Large intestine (tissue), 3 donors: Measurements from ENCODE around the gene PRPSAP1. TPM values are rescaled to one million over a fixed set of nuclear protein-coding genes. Genes with fewer than 3 reads are reported as not detected.
A peak's percentile ranks its signal among the peaks of the same experiment; 100 is the strongest.
"Not testable (repeated sequence)": the region's sequence is repeated elsewhere in the genome, so short reads cannot be mapped to it uniquely, and the experiment has no call there.

ENCODE experiments used
- DNase-seq, 2 donors: peaks; one replicate each; pipeline versions ENCODE4 v3.0.0 to v3.0.0-alpha.2; 2013
- H3K27ac ChIP-seq: one replicate; pipeline ENCODE4 v1.5.1; 2013; ENCODE audit warnings: low read length
- H3K27me3 ChIP-seq: 2 replicates; pipeline ENCODE4 v1.6.1; 2013; ENCODE audit warnings: low read length; ENCODE audit not compliant: control insufficient read depth, insufficient read depth
- H3K36me3 ChIP-seq: 2 replicates; pipeline ENCODE4 v1.6.1; 2013; ENCODE audit warnings: low read length; ENCODE audit not compliant: control insufficient read depth, insufficient read depth
- H3K4me1 ChIP-seq: one replicate; pipeline ENCODE4 v1.6.1; 2013; ENCODE audit warnings: low read length; ENCODE audit not compliant: control insufficient read depth, insufficient read depth
- H3K4me3 ChIP-seq: one replicate; pipeline ENCODE4 v1.5.1; 2013; ENCODE audit warnings: low read length
- H3K9me3 ChIP-seq: one replicate; pipeline ENCODE4 v1.6.1; 2013; ENCODE audit warnings: mild to moderate bottlenecking, low read depth, low read length, moderate library complexity; ENCODE audit not compliant: control insufficient read depth
- WGBS: methylation state at CpG from one replicate; pipeline ENCODE4 v1.1.5; 2013; ENCODE audit warnings: low lambda C conversion rate; ENCODE audit not compliant: insufficient coverage; 5-methylcytosine and 5-hydroxymethylcytosine counted together
- polyA plus RNA-seq: library from polyadenylated mRNA; unstranded; fragments of 120-200 nt; gene quantifications from one replicate; pipeline ENCODE4 v1.2.1, GENCODE V29; 2013

Gene PRPSAP1
- polyA plus RNA-seq, 1 donor: 54.8 TPM

DNA sequence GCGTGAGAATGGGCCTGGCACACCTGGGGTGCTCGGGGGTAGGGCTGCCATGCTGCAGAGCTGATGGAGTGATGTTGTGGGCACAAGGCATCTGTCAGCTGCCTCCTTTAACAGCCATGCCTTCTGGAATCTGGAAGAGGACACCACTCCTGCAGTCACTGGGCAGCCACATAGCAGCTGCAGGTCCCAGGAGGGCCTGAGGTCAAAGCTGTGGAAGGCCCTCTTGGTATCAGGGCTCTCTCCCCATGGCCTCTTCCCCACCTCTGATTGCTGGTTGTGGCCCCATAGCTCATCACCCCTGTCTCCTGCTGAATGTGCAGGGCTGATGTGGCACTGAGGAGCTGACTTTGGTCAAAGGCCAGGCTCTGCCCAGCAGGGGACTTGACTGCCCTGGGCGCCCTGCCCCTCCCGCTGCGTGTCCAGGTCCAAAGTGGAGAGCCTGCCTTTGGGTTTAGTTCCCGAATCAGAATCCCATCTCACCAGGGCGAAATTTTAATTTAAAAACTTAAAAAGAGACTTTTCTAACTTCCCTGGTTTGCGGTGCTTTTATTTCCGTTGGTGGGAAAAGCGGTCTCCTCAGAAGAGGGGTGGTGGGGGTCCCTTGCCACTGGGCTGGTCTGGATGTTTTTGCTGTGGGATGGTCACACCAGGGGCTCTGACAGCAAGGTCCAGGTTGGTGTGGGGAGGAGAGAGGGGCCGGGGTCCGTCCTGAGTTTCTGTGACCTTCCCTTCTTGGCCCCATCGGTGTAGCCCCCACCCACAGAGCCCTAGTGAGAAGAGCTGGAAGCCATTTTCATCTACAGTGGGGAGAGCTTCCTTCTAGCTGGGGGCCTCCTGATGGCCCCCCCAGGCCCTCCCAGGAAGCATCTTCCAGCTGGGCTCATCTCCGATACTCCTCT is 82.7 kb downstream of the PRPSAP1 start:
- peak overlapping the region; percentile 80 for H3K27ac ChIP-seq
- DNase-seq: peak; percentile 65 to 73
- H3K9me3 ChIP-seq: no peaks in the 10 kb centered on the region
- no peaks in the 10 kb centered on the region for H3K27me3 ChIP-seq
- H3K36me3 ChIP-seq: peaks cover 30% of the 10 kb centered on the region
- H3K4me1 ChIP-seq: peaks cover 59% of the 10 kb centered on the region
- WGBS: no CpG with 5 or more reads among the region's 14 CpGs
- H3K4me3 ChIP-seq: peak overlapping the region; percentile 55

DNA sequence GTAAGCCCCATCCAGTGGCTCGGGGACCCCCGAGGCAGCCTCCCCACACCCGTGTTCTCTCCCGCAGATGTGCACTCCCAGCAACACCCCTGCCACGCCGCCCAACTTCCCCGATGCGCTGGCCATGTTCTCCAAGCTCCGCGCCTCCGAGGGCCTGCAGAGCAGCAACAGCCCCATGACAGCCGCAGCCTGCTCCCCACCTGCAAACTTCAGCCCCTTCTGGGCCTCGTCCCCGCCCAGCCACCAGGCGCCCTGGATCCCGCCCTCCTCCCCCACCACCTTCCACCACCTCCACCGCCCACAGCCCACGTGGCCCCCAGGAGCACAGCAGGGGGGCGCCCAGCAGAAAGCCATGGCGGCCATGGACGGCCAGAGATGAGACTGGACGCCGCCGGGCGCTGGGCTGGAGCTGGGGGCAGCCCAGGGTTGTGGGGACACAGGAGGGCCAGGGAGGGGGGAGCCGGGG is 83.6 kb downstream of the PRPSAP1 start:
- peaks cover 59% of the 10 kb centered on the region for H3K4me1 ChIP-seq
- no peak for DNase-seq
- no peaks in the 10 kb centered on the region for H3K9me3 ChIP-seq
- WGBS: no CpG with 5 or more reads among the region's 26 CpGs
- no peak overlapping the region for H3K4me3 ChIP-seq
- no peaks in the 10 kb centered on the region for H3K27me3 ChIP-seq
- peak overlapping the region; percentile 10 for H3K27ac ChIP-seq
- H3K36me3 ChIP-seq: peaks cover 30% of the 10 kb centered on the region

DNA sequence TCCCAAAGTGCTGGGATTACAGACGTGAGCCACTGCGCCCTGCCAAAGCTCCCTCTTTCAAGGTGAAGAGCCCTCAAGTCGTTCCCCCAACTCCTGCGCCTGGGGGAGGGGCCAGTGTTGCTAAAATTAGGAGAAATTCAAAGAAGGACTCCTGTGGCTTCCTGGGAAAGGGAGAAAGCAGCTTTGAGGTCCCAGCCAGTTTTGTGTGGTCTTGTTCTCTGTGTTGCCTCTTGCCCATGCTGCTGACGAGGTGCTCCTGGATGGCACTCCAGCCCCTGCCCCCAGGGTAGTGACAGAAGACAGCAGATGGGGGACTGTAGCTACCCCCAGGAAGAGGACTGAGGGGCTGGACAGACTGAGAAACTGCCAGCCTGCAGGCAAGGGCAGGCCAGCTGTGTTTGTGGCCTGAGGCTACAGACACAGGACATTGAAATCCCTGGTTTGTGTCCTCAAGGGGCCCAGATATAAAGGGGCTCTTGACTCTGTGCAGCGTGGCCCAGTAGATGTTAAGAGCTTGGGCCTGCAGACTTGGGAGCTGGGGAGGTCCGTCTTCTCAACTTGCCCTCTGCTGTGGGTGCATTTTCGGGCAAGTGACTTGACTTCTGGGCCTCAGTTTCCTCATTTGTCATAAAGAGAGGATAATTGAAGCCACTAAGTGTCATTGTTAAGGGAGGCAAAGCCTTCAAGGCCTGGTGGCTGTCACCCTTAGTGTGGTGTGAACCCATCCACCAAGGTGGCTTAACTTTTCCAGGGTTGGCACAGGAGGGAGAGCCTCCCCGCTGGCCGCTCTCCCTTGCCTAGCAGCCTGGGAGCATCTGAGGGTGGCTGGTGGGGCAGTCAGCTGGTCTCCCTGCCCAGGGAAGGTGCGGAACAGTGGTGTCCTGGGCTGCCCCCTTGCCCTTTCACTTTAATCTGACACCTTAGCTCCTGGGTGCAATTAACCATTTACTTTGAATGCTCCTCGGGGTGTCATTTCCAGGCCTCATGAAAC is 84.4 kb downstream of the PRPSAP1 start:
- WGBS: 43% methylated on average over 1 of the region's 12 CpGs
- H3K9me3 ChIP-seq: no peaks in the 10 kb centered on the region
- H3K4me3 ChIP-seq: no peak overlapping the region
- H3K4me1 ChIP-seq: peaks cover 63% of the 10 kb centered on the region
- H3K36me3 ChIP-seq: peaks cover 30% of the 10 kb centered on the region
- peak overlapping the region; percentile 10 for H3K27ac ChIP-seq
- DNase-seq: peak in 1 of 2 donors; percentile 46
- H3K27me3 ChIP-seq: no peaks in the 10 kb centered on the region

DNA sequence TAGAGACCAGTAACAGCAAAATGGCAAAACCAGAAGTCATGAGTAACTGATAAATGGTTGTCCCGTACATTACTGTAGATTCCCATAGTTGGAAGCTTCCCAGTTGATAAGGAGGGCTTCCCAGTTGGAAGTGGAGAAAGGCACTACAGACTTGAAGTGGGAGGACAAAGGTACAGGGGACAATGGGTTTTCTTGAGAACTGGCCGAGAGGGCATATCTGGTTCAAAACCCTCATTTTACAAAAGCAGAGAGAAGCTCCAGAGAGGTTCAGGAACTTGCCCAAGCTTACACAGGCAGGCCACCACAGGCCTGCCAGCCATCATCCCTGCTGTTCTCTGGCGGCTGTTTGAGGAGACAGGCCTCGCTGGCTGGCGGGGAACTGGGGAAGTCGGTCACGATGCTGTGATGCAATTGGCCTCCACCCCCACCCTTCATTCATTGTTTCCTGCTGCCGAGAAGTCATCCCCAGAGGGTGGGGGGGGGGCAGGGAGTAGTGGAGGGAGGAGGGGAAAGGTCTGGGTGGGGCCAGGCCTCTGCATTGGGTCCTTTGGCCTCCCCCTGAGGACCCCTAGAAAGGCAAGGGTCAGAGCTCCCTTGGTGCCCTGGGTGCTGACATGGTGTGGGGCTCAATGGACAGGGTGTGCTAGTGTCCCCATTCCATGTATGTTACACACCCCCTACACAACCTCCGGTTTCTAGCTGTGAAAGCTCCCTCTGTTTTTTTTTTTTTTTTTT is 85.5 kb downstream of the PRPSAP1 start:
- peak; percentile 76 to 83 for DNase-seq
- H3K4me1 ChIP-seq: peaks cover 74% of the 10 kb centered on the region
- H3K9me3 ChIP-seq: no peaks in the 10 kb centered on the region
- no peaks in the 10 kb centered on the region for H3K27me3 ChIP-seq
- no CpG with 5 or more reads among the region's 9 CpGs for WGBS
- H3K4me3 ChIP-seq: peak overlapping the region; percentile 4
- H3K36me3 ChIP-seq: peaks cover 30% of the 10 kb centered on the region
- peak overlapping the region; percentile 78 for H3K27ac ChIP-seq

DNA sequence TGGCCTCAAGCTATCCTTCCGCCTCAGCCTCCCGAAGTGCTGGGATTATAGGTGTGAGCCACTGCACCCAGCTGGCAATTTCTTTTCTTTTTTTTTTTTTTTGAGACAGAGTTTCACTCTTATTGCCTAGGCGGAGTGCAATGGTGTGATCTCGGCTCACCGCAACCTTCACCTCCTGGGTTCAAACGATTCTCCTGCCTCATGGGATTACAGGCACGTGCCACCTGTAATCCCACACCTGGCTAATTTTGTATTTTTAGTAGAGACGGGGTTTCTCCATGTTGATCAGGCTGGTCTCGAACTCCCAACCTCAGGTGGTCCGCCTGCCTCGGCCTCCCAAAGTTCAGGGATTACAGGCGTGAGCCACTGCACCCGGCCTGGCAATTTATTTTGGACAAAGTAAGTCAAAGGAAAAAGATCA is 86.1 kb downstream of the PRPSAP1 start:
- H3K36me3 ChIP-seq: peaks cover 30% of the 10 kb centered on the region
- peaks cover 76% of the 10 kb centered on the region for H3K4me1 ChIP-seq
- H3K27ac ChIP-seq: peak overlapping the region; percentile 78
- H3K9me3 ChIP-seq, DNase-seq, H3K27me3 ChIP-seq, H3K4me3 ChIP-seq: not testable (repeated sequence)
- no CpG with 5 or more reads among the region's 13 CpGs for WGBS

DNA sequence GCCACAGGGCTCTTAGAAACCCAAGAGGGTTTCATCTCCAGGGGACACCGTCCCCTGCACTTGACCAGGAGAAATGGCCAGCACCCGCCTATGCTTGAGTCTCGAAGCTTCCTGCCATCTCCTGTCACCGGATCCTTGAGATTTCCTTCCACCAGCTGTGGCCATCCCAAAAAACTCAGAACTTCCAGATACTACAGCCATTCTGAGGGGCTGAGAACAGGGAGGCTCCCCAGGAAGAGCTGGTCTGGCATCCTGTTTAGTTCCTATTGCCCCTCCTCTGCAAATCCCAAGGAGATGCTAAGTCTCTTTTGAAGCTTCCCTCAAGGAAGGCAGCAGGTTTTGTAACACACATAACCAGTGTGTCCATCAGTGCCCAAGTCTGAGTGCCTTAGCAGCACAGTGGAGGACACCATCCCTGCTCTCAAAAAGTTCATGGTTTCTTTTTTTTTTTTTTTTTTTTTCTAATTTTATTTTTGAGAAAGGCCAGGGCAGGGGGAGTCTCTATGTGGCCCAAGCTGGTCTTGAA is 86.6 kb downstream of the PRPSAP1 start:
- Histone ChIP-seq H3K4me3 (peak overlapping the region; percentile 59), H3K27ac (peak overlapping the region; percentile 47), H3K27me3 (no peaks in the 10 kb centered on the region), H3K4me1 (peaks cover 76% of the 10 kb centered on the region), H3K9me3 (no peaks in the 10 kb centered on the region), H3K36me3 (peaks cover 30% of the 10 kb centered on the region)
- WGBS: no CpG with 5 or more reads among the region's 4 CpGs
- DNase-seq: no peak

DNA sequence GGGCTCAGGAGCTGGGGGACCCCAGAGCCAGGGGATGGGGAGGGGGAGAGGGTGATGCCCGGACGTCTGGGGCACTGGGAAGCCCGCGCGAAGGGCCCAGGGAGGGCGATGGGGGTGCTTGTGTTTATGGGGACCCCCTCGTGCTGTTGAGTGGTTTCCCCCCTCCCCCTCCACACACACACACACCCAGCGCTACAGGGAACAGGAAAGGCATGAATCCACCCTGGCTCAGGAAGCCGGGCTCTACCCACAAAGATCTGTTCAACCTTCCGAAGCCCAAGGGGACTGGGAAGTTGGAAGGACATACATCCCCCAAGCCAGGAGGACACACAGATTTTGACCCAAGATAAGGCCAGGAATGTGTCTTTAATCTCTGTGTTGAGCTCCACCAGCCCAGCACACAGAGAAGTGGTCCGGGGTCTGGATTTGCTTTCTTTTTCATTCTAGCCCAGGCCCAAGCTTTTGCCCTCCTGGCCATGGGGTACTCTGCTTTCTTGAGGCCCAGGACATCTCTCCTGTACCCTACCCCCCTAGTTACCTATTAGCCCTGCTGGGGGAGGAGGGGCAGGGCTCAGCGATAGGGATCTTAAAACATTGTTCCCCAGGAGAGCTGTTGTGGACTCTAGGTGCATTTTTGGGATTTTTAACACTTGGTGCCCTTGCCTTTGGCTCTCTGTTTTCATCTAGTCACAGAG is 87.3 kb downstream of the PRPSAP1 start:
- peak overlapping the region; percentile 47 for H3K27ac ChIP-seq
- WGBS: no CpG with 5 or more reads among the region's 12 CpGs
- no peaks in the 10 kb centered on the region for H3K9me3 ChIP-seq
- H3K4me1 ChIP-seq: peaks cover 76% of the 10 kb centered on the region
- DNase-seq: peak in 1 of 2 donors; percentile 57
- no peaks in the 10 kb centered on the region for H3K27me3 ChIP-seq
- H3K4me3 ChIP-seq: peak overlapping the region; percentile 59
- H3K36me3 ChIP-seq: peaks cover 30% of the 10 kb centered on the region

DNA sequence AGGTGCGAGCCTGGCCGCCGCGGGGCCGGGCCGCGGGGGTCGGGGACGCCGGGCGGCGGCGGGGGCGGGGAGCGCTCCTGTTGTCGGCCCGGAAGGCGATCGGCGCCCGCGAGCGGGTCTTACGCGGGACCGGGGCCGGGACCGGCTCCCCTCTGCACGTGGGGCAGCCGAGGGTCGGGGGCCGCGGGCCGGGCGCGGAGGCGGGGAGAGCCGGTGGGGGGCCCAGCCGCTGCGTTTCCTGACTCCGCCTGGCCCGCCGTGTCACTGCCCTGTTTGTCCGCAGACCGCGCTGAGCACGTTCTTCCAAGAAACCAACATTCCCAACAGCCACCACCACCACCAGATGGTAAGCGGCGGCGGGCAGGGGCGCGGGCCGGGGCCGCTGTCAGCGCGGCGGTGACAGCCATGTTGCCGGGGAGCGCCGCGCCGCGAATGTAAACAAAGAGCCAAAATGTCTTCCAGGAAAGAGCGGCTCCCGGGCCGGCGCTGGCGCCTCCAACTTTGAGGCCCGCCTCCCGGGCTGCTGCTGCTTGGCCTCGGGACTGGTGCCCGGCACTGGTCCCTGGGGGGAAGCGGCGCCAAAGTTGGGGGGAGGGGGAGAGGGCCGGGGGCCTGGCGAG is 88.0 kb downstream of the PRPSAP1 start:
- Histone ChIP-seq H3K4me3 (peak overlapping the region; percentile 59), H3K36me3 (peaks cover 28% of the 10 kb centered on the region), H3K9me3 (no peaks in the 10 kb centered on the region), H3K27me3 (no peaks in the 10 kb centered on the region), H3K4me1 (peaks cover 76% of the 10 kb centered on the region), H3K27ac (peak overlapping the region; percentile 47)
- DNase-seq: peak in 1 of 2 donors; percentile 63
- no CpG with 5 or more reads among the region's 76 CpGs for WGBS
